ENCODE measurements around the gene HIBCH.

- TF ChIP-seq CTCF (IDR thresholded peaks at IDR 0.05; ENCODE audit: insufficient read depth, low read depth, low read length) (no peak), EZH2 (IDR thresholded peaks at IDR 0.05; ENCODE audit: insufficient read depth, low read length) (no peak)
Observed at GRCh38 chr2:190180313-190181122, 139.1 kb downstream of the HIBCH start.

Measured in astrocyte (in vitro differentiated cells and primary cell).